GM19035 (cell line): ENCODE results near the gene XRCC3.

Experiments used
- ATAC-seq: cut with Tn5 transposase; IDR thresholded peaks from one replicate; pipeline ENCODE4 v1.9.1; 2021; ENCODE audit not compliant: unreplicated experiment

Gene XRCC3

DNA sequence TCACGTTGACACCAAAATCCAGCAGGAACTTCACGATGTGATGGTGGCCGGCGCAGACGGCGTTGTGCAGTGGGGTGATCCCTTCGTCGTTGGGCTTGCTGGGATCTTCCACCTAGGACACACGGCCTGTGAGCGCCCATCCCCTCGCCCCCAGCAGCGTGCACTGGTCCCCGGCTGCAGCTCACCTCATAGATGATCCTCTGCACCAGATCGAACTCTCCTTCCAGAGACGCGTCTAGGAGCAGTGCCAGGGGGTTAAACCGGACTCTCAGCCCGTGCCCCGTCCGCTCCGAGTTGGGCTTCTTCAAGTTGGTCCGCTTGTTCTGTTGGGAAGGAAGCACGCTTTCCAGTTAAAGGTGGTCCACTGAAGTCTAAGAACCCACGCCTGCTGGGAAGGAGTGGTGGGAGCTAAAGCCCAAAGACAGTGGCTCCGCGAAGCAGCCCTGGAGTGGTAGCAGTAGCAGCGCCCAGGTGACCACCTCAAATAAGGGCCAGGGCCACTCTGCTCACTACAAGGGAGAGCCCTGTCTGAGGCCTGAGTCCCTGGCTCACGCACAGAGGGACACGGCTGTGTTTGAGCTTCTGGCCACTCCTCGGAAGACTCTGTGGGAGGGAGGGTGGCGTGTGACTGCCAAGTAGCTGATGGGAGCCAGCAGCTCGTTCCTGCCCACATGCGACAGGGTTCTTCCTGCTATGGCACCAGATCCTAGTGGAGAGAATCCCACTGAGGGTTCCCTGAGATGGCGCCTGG lies 23.6 kb upstream of the XRCC3 start:
- ATAC-seq, result no peak

GRCh38 chr14:103738166-103738565 lies 22.9 kb upstream of the XRCC3 start:
- no peak for ATAC-seq

DNA sequence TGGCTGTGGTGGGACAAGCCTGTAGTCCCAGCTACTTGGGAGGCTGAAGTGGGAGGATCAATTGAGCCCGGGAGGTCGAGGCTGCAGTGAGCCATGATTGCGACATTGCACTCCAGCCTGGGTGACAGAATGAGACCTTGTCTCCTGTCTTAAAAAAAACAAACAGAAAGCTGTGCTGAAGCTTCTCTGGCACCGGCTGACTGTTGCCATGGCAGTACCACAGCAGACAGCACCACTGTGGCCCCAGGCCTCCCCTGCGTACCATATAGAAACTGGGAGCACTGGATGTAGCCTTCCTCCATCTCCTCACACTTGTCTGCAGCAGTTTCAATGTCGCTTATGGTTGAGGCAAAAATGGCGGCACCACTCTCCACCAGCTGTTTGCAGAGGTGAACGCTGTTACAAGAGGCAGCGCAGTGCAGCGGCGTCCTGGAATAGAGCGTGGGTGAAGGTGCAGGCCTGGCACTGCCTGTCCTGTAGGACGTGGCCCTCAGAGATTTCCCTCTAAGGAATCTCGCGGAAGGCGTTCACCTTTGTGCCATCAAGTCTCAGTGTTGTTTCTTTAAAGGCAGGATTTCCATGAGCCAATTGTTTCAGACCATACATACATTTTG lies 22.3 kb upstream of the XRCC3 start:
- no peak for ATAC-seq

DNA sequence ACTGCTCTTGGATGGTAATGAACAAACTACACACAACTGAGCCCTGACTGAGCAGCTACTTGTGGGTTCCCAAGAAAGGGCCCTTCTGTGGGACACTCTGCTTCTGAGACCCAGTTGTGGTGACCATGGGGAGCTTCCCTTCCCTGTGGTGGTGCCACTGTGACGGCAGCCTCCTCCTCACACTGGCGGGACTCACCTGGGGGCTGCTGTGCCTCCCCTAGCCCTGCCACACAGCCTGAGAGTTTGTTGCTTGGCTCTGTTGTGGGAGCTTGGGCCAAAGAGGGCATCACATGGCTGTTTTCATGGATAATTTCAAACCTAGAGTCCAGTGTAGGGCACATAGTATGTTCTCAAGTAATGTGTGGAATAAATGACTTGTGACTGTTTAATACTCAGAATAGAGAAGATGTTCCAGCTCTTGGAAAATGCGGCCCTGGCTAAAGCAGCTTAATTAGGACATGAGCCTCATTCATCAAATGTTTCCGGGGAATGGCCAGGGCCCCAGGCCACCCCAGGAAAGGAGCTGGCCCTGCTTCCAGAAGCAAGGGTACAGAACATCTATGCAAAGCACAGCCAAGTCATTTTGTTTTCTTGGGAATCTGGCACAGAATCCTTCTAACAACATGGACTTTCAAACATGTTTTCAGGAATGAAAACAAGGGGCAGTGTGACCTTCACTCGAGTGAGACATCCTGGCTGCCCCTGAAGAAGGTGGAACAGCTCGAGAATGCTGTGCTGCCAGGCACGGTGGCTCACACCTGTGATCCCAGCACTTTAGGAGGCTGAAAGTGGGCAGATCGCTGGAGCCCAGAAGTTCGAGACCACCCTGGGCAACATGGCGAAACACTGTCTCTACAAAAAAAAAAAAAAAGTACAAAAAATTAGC lies 21.5 kb upstream of the XRCC3 start:
- ATAC-seq, result no peak

DNA sequence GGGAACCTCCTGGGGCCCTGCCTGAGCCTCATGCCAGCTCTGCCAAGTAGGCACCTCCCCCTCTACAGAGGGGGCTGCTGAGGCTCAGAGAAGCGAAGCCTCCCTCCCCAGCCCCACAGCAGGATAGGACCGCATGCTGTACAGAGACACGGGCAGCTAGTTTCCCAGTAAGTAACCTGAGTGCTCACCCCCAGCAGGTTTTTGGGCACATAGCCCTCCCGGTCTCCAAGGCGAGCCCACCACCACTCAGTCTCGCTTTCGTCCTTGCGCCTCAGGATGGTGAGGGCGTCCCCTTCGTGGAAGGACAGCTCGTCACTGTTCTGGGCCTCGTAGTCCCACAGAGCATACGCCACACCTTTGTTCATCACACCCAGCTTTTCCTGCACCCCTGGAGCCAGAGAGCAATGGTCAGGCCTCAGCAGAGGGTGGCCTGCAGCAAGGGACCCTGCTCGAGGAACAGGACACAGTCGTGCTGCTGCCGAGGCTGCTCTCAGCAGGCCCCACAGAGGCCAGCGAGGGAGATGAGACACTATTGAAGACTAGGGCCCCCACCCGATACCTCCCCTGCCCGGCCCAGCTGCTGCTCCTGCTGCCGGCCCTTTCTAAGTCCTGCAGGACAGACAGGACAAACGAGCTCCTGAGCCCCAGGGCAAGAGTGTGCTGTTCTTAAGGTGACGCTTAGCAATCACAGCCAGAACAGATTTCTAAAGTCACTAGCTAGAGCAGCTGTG lies 20.7 kb upstream of the XRCC3 start:
- ATAC-seq, result no peak

GRCh38 chr14:103735439-103735814 lies 20.2 kb upstream of the XRCC3 start:
- ATAC-seq, result no peak

DNA sequence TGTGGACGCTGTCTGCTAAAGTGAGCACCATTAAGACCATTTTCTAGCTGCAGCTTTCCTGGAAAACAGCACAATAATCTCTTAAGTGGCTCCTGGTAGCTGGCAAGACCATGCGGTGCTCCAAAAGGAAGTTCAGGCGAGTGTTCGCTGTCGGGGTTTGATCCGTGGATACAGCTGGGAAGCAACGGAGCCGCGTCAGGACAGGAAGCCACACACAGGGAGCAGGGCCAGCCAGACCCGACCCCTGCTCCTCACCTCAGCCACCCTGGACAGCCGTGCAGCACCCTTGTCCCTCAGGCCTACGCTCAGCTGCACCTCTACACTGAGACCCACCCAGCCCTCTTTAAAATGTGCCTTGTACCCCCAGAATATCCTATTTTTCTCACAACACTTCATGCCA lies 19.8 kb upstream of the XRCC3 start:
- no peak for ATAC-seq

DNA sequence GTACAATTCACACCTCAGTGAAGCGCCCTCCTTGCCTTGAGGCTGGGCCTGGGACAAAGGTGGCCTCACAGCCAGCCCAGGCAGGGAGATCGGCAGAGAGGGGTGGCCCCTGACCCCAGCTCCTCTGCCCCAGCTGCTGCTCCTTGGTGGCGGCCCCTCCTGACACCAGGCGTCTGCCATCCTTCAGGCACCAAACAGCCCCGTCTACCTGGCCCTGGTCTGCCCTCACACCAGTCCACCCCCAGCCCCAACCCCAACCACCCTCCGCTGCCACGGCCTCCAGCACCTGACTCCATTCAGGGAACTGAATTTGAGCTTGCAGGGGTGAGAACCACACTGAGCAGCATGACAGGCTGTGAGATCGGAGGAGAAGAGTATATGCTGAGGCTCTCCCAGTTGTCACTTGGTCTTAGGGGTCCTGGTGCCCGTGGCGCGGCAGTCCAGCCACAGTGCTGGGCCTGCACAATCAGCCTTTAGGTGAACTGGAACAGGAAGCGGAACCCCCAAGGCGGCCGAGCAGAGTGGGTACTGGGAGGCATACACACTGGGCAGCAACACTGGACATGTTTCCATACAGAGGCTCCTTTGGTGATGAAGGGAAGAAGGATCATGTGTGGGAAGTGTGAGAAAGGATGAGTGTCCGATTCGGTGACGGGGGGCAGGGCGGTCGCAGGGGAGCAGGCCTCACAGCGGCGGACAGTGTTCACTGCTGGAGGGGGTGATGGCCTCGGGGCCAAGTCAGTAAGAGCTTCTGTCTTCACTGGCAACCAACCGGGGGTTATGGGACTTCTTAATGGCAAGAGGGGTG lies 19.0 kb upstream of the XRCC3 start:
- ATAC-seq, result no peak

GRCh38 chr14:103733651-103734050 lies 18.4 kb upstream of the XRCC3 start:
- no peak for ATAC-seq

DNA sequence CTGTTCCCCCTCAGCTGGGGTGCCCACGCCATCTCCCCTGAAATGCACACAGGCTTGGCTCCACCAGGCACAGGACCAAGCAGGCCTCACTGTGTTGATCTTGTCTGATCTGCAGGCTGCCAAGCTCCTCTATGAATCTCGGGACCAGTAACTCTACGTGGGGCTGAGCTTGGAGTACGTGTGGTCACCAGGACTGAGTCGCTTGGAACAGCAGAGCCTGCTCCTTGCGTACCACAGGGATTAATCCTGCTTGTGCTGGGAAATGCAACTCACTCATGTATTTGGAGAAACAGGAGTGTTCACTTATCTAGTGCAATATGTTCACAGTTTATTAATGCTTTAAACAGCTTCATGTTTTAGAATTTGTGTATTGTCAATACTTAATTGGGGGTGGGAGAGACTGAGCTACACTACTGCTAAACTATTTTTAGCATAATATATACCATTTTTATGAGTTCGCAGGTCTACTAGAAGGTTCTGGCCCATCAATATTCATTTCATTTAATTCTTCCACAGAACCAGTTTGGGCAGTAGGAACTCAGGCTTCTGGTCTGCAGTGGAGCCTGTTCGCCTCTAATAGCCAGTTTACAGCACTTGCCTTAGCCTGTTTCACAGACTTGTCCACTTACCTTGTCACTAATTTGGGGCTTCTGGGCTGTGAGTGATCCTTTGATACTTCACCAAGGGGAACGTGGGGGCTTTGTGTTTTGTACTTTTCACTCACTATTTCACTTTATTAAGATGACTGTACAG lies 17.8 kb upstream of the XRCC3 start:
- ATAC-seq, result no peak

DNA sequence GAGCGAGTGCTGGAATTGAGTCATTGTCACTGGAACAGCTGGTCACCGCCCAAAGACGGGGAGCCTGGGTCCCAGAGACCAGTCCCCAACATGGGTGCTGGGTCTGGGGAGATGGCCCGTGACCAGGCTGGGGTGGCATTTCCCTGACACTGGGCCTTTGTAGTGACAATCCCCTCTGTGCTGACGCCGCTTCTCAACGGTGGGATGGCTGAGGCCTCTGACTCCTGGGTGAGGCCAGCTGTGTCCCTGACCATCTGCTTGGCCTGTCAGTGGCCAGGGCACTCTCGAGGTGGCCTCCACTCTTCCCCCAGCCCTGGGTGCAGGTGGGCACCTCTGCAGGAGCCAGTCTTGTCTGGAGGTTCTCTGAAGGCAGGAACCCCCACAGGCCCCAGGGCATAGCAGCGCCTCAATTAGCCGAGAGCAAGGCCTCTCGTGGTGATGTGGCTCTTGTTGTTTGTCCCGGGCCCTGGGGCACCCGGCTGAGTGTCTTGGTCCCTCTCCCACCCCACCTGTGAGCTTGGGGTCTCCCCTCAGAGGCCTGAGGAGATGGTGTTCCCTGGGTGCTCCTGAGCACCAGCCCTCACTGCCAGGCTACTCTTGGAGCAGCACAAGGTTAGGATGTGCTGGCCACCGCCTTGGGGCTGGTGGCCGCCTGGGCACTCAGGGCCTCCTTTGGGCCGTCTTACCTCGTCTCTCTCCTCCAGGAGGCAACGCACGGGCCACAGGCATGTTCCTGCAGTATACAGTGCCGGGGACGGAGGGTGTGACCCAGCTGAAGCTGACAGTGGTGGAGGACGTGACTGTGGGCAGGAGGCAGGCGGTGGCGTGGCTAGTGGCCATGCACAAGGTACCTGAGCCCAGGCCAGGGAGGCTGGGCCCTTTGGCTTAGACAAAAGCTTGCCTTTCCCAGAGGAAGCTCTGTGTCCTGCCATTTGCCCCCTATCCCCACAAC lies 16.9 kb upstream of the XRCC3 start:
- ATAC-seq, result no peak

DNA sequence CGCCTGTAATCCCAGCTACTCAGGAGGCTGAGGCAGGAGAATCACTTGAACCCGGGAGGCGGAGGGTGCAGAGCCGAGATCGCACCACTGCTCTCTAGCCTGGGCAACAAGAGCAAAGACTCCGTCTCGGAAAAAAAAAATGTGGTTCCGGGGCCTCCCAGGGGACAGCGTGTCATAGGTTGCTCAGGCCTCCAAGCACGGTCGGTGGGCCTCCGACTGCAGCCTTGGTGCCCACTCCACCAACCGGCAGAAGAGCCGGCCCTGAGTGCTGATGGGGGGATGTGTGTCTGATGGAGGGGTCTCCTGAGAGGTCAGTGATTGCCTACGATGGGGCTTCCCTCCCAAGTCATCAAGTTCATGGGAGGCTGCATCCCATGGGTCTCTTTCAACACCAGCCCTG lies 16.2 kb upstream of the XRCC3 start:
- ATAC-seq, result no peak

DNA sequence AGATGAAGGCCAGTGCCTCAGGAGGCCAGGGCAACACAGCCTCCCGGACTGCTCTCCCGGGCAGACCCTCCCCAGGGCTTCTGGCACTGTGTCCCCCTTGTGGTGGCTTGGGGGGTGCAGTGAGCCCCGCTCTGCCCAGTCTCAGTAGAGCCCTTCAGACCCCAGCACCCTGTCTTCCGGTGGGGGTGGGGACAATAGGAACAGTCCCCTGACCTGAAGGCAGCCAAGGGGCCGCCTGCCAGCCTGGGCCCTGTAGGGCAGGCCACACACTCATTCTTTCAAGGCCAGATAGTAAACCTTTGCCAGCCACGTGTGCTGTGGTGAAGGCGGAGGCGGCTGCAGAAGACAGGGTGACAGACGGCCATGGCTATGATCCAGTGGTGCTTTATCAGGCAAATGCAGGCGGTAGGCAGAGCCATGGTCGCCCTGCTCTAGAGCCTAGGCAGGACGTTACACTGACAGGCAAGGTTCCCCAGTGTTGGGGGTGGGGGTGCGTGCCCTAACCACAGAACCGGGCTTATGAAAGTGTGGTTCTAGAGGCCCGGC lies 15.3 kb upstream of the XRCC3 start:
- no peak for ATAC-seq

DNA sequence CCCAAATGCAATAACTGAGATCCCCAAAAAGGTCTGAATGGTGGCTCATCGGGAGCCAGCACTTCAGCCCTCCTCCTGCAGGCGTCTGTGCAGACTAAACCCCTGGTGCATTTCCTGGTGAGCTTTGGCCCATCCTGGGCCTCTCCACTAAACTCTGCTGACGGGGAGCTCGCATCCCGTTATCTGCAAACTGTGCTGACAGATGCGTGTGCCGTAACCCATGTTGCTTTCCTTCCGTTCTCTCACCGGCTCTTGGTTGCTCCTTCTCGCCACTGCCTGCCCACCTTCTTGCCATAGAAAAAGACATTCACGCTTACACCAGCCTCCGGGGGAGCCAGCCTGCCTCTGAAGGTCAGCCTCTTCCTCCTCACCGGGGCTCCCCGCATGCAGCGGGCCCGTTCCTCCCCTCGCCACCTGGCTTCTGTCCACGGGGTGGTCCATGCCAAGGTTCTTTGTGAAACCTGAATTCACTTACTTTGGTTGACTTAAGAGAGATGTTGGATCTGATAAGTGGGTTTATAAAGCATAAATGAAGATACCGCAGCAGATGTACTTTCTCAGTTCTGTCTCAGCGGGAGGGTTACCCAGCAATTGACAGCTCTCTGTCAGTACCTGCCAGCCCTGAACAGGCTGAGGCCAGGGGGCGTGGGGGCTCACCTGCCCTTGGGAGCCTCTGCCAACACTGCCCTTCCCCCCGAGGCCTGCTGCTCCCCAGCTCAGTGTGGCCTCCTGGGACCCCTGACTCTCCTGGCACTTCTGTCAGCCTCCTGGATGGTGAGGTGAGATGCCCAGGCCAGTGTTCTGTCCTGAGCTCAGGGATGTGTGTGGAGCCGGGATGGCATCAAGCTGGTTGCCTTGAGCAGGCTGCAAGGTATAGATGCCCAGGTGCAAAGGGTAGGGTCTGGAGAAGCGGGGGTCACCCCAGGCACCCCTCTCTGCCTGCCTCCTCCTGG lies 14.5 kb upstream of the XRCC3 start:
- no peak for ATAC-seq

DNA sequence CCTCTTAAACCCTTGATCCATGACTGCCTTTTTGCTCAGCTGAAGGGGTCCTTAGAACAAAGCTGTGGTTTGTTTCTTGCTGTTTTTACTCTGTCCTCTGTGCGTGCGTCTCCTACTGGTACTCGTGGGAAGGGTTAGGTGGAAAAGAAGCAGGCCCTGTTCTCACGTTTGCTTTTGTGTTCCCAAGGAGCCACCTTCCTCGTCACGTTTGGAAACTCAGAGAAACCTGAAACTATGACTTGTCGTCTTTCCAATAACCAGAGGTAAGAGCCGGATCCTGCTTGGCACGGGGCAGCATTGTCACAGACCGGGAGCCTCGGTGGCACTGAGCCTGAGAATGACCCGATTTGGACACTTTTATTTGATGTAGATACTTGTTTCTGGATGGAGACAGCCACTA lies 13.5 kb upstream of the XRCC3 start:
- no peak for ATAC-seq

- no peak for ATAC-seq
Observed at GRCh38 chr14:103728141-103728540, 12.9 kb upstream of the XRCC3 start.

- no peak for ATAC-seq
Observed at GRCh38 chr14:103727313-103727980, 12.2 kb upstream of the XRCC3 start.
